Panc1 (cell line): ENCODE results near the gene GDF7.

Experiments used
- CTCF ChIP-seq: fragments of 450-650 bp; IDR thresholded peaks from 2 replicates; pipeline ENCODE4 v1.5.1; 2017; ENCODE audit warnings: mild to moderate bottlenecking
- POLR2AphosphoS5 ChIP-seq: IDR thresholded peaks from 2 replicates; pipeline ENCODE4 v1.6.1; 2012; ENCODE audit warnings: mild to moderate bottlenecking, low read depth, low read length, moderate library complexity
- REST ChIP-seq, 2 experiments: IDR thresholded peaks; 2 replicates each; pipeline ENCODE4 v1.6.1; 2011 to 2012; ENCODE audit warnings: low read depth in 2 of 2, control low read depth in 1 of 2, low read length in 1 of 2, mild to moderate bottlenecking in 1 of 2, moderate library complexity in 1 of 2; ENCODE audit not compliant: insufficient read depth in 1 of 2
- TCF7L2 ChIP-seq: IDR thresholded peaks from 2 replicates; pipeline ENCODE4 v1.6.1; 2011; ENCODE audit warnings: mild to moderate bottlenecking, low read depth, low read length, inconsistent platforms

- TF ChIP-seq CTCF, result no peak
- TF ChIP-seq POLR2AphosphoS5, result no peak
- no peak for TF ChIP-seq REST (IDR thresholded peaks at IDR 0.05; ENCODE audit: insufficient read depth in 1 of 2, low read depth in 2 of 2, low read length in 1 of 2)
- no peak for TF ChIP-seq TCF7L2
Observed at GRCh38 chr2:20672201-20672951, 5.4 kb downstream of the GDF7 start.
